Osteocyte (in vitro differentiated cells): Measurements from ENCODE around the gene USP49. TPM values are rescaled to one million over a fixed set of nuclear protein-coding genes. Genes with fewer than 3 reads are reported as not detected.

Experiments
- DNase-seq: peaks from one replicate; pipeline ENCODE4 v3.0.0; 2021; ENCODE audit warnings: mixed read lengths; ENCODE audit not compliant: unreplicated experiment; ENCODE audit errors: extremely low spot score
- H3K27ac Mint-ChIP-seq: one replicate; pipeline ENCODE4 v1.8.0; 2021; ENCODE audit warnings: mild to moderate bottlenecking, mixed read lengths; ENCODE audit not compliant: unreplicated experiment
- H3K27me3 Mint-ChIP-seq: one replicate; pipeline ENCODE4 v1.8.0; 2021; ENCODE audit warnings: mixed read lengths; ENCODE audit not compliant: unreplicated experiment
- H3K36me3 Mint-ChIP-seq: one replicate; pipeline ENCODE4 v1.8.0; 2021; ENCODE audit warnings: mixed read lengths; ENCODE audit not compliant: unreplicated experiment
- H3K4me1 Mint-ChIP-seq: one replicate; pipeline ENCODE4 v1.8.0; 2021; ENCODE audit warnings: mixed read lengths; ENCODE audit not compliant: unreplicated experiment
- H3K4me3 Mint-ChIP-seq: one replicate; pipeline ENCODE4 v1.8.0; 2021; ENCODE audit warnings: mild to moderate bottlenecking, moderate library complexity, mixed read lengths; ENCODE audit not compliant: unreplicated experiment
- H3K9me3 Mint-ChIP-seq: one replicate; pipeline ENCODE4 v1.8.0; 2021; ENCODE audit warnings: mixed read lengths; ENCODE audit not compliant: unreplicated experiment
- CTCF ChIP-seq: fragments of 200-600 bp; sonication (generic); IDR thresholded peaks from 2 replicates; pipeline ENCODE4 v1.5.0; 2021; ENCODE audit warnings: antibody characterized with exemption, mild to moderate bottlenecking, moderate library complexity
- total RNA-seq: library from RNA; stranded (reverse); gene quantifications from 2 replicates; pipeline ENCODE4 v1.2.1, GENCODE V29; 2021

Gene USP49
- total RNA-seq, 1 donor from 2014 or later, result 5.2 TPM

- Mint-ChIP-seq H3K36me3 (peaks cover 8% of the 10 kb centered on the region), H3K9me3 (no peaks in the 10 kb centered on the region), H3K27ac (peak overlapping the region; percentile 51), H3K27me3 (no peaks in the 10 kb centered on the region), H3K4me3 (no peak overlapping the region), H3K4me1 (peaks cover 37% of the 10 kb centered on the region)
- TF ChIP-seq CTCF, result no peak
- DNase-seq, result no peak
These were observed 43.5 kb upstream of the USP49 start for GRCh38 chr6:41938590-41939175.

DNA sequence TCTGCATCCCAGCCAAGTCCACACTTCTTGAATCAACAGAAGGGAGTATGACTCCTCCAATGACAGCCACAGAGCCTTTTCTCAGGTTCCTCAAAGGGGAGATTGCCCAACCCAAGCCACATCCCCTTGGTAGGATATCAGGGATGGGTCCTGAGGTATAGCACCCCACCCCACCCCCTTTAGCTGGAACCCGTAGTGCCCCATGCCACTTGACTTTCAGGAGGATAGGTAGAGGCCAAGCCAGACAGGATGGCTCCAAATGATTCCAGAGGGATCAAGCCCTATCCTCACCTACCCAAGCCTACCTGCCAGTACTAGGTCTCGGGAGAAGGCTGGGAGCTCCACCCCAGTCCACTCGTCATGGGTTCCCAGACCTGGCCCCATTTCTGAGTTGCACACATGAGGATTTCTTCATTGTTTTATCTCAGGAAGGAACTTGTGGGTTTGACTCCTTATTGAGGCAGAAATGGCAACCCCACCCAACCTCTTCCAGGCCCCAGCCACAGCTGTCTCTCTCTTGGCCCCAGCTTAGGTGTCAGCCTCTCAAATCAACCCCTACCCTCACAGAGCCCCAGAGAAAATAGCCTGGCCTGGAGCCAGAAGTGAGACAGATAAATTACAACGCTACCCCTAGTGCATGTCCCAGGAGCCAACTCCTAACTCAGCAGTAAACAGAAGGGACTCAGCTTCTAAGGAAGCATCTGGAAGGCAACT, 42.8 kb upstream of the USP49 start:
- Mint-ChIP-seq H3K9me3 (no peaks in the 10 kb centered on the region), H3K36me3 (peaks cover 10% of the 10 kb centered on the region), H3K27me3 (no peaks in the 10 kb centered on the region), H3K4me3 (no peak overlapping the region), H3K27ac (peak overlapping the region; percentile 34), H3K4me1 (peaks cover 37% of the 10 kb centered on the region)
- DNase-seq, result no peak
- TF ChIP-seq CTCF, result no peak

DNA sequence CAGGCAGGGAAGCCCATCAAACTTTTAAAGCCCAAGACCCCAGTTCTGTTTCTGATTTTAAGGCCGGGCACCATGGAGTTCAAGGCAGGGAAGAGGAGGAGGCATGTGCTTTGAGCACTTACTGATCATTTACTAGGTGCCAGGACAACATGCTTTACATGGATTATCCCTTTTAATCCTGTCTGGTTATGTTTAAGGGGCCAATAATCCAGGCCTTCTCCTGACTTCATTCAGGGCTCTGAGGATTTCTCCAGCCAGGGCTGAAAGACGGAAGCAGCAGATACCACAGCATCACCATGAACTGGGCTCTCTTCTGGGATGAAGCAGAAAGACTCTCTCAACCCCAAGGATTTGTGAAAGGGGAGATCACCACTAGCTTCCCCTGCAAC, 42.3 kb upstream of the USP49 start:
- no peak for TF ChIP-seq CTCF
- Mint-ChIP-seq H3K27me3 (no peaks in the 10 kb centered on the region), H3K36me3 (peaks cover 16% of the 10 kb centered on the region), H3K9me3 (no peaks in the 10 kb centered on the region), H3K4me3 (no peak overlapping the region), H3K4me1 (peaks cover 37% of the 10 kb centered on the region), H3K27ac (peak overlapping the region; percentile 15)
- no peak for DNase-seq

- Mint-ChIP-seq H3K4me1 (peaks cover 31% of the 10 kb centered on the region), H3K27me3 (no peaks in the 10 kb centered on the region), H3K4me3 (no peak overlapping the region), H3K36me3 (peaks cover 25% of the 10 kb centered on the region), H3K27ac (peak overlapping the region; percentile 75), H3K9me3 (no peaks in the 10 kb centered on the region)
- TF ChIP-seq CTCF, result peak; percentile 76
- DNase-seq, result peak; percentile 85
These were observed 41.1 kb upstream of the USP49 start for GRCh38 chr6:41936073-41936837.

DNA sequence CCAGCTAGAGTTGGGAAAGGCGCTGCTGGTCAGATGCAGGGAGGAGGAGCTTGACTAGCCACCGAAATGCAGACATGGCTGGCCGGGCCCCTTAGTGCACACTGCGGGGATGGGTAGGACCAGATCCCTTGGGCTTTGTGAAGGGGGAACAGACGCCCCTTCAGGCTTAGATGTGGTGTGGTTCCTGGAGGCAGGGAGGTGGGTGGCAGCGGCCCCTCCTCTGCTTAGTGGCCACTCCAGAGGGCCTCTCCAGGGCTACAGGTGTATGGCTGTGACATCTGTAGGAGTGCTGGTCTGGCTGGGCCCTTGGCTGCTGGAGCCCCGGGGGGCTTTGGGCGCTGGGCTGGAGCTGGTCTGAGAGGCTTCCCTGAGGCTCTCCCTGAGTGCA, 40.5 kb upstream of the USP49 start:
- Mint-ChIP-seq H3K27ac (no peak overlapping the region), H3K9me3 (no peaks in the 10 kb centered on the region), H3K27me3 (no peaks in the 10 kb centered on the region), H3K4me1 (peaks cover 31% of the 10 kb centered on the region), H3K4me3 (no peak overlapping the region), H3K36me3 (peaks cover 28% of the 10 kb centered on the region)
- no peak for DNase-seq
- TF ChIP-seq CTCF, result no peak
